Purkinje cell (primary cell): Measurements from ENCODE around the gene ZNF28. TPM values are rescaled to one million over a fixed set of nuclear protein-coding genes. Genes with fewer than 3 reads are reported as not detected.

Source experiments
- polyA plus RNA-seq: library from polyadenylated mRNA; unstranded; fragments of >200 nt; fragmentation: Nextera tagmentation; gene quantifications from 2 replicates; pipeline ENCODE4 v1.2.1, GENCODE V29; 2014

Gene ZNF28
- 4.6 and 6.3 TPM in 2 replicates for polyA plus RNA-seq

GRCh38 chr19:52821204-52821960 lies at the start of gene ZNF28:
Gene ZNF28, minus strand, starts transcription at chr19:52821633. Its CDS starts 3,675 bp downstream, at chr19:52817958.

GRCh38 chr19:52857378-52858191 lies 36.2 kb upstream of the ZNF28 start, which contains the start of gene ZNF468:
Gene ZNF468, minus strand, starts transcription at chr19:52857619. Its CDS starts 3,347 bp downstream, at chr19:52854272.

GRCh38 chr19:52786464-52787354 lies 34.7 kb downstream of the ZNF28 start, which contains the start of gene ZNF600:
Gene ZNF600, minus strand, starts transcription at chr19:52786791. Its CDS starts 7,903 bp downstream, at chr19:52778888.

Other genes with a start within 250 kb of the ZNF28 start
- 22.7 and 34.3 TPM in 2 replicates for gene ZNF83, start 183.3 kb downstream of the ZNF28 start, polyA plus RNA-seq
- 3.1 and 5.0 TPM in 2 replicates for gene ZNF611, start 86.6 kb downstream of the ZNF28 start, polyA plus RNA-seq
- 0.93 and 4.1 TPM in 2 replicates for gene ZNF600, start 34.8 kb downstream of the ZNF28 start, polyA plus RNA-seq
- 4.8 and 10.1 TPM in 2 replicates for gene ZNF468, start 36.0 kb upstream of the ZNF28 start, polyA plus RNA-seq
- gene ZNF320, start 76.0 kb upstream of the ZNF28 start, polyA plus RNA-seq: 4.9 and 10.2 TPM in 2 replicates
- 0.38 TPM in 1 of 2 replicates, not detected in the other for gene ZNF888, start 101.8 kb upstream of the ZNF28 start, polyA plus RNA-seq
- 1.2 and 7.5 TPM in 2 replicates for gene ZNF816, start 141.2 kb upstream of the ZNF28 start, polyA plus RNA-seq
- gene ERVV-1, start 192.3 kb upstream of the ZNF28 start, polyA plus RNA-seq: not detected in 2 replicates
- gene ERVV-2, start 223.1 kb upstream of the ZNF28 start, polyA plus RNA-seq: not detected in 2 replicates